ENCODE results near the gene AMOTL2.

DNA sequence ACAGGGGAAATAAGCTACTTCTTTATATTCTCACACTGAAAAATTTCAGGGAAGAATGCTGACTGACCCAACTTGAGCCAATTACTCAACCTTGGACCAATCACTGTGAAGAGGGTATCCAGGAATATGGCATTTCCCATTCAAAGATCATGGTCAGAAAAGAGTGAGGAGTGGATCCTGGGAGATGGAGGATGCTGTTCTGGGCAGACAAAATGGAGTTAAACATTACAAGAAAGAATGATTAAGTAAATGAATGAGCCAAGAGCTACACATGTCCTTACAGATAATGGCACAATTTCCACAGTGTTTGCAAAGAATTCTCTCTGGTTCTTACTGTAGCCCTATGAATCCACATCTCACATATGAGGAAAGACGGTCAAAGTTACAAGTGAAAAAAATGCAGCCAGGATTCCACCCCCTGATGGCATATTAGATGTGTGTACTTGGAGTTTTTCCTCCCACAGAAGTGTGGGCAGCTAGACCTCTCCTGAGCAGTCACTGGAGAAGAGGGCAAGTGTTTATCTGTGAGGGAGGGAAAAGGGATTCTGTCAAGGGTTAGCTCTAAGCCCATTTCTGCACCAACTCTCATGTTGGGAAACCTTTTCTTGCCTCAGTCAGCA lies 33.8 kb downstream of the AMOTL2 start:
- TF ChIP-seq EZH2 (IDR thresholded peaks at IDR 0.05; ENCODE audit: borderline replicate concordance, low read depth, low read length, poor library complexity, severe bottlenecking), result no peak
- TF ChIP-seq, protein P1, sequence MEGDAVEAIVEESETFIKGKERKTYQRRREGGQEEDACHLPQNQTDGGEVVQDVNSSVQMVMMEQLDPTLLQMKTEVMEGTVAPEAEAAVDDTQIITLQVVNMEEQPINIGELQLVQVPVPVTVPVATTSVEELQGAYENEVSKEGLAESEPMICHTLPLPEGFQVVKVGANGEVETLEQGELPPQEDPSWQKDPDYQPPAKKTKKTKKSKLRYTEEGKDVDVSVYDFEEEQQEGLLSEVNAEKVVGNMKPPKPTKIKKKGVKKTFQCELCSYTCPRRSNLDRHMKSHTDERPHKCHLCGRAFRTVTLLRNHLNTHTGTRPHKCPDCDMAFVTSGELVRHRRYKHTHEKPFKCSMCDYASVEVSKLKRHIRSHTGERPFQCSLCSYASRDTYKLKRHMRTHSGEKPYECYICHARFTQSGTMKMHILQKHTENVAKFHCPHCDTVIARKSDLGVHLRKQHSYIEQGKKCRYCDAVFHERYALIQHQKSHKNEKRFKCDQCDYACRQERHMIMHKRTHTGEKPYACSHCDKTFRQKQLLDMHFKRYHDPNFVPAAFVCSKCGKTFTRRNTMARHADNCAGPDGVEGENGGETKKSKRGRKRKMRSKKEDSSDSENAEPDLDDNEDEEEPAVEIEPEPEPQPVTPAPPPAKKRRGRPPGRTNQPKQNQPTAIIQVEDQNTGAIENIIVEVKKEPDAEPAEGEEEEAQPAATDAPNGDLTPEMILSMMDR (conservative IDR thresholded peaks at IDR 0.05; ENCODE audit: low read depth, low read length), result no peak

Measured in A673 (cell line).